Tongue (tissue), 2 donors: Measurements from ENCODE around the gene CLK4. TPM values are rescaled to one million over a fixed set of nuclear protein-coding genes. Genes with fewer than 3 reads are reported as not detected.

Experiments
- DNase-seq: peaks from one replicate; pipeline ENCODE4 v3.0.0-alpha.2; 2015
- total RNA-seq: library from RNA; depleted of rRNA; stranded (reverse); fragments of >200 nt; gene quantifications from one replicate; pipeline ENCODE4 v1.2.3, GENCODE V29; 2014

The CLK4 gene
- 45.3 TPM for total RNA-seq

GRCh38 chr5:178626484-178627258 lies at the start of gene CLK4:
CLK4 (minus strand) TSS chr5:178627050; CDS start chr5:178623416, 3,634 bp downstream.
- peak; percentile 98 for DNase-seq

GRCh38 chr5:178675922-178676321 lies 49.1 kb upstream of the CLK4 start:
- DNase-seq = peak; percentile 32

GRCh38 chr5:178674334-178674733 lies 47.5 kb upstream of the CLK4 start:
- no peak for DNase-seq

GRCh38 chr5:178673801-178674295 lies 47.0 kb upstream of the CLK4 start:
- DNase-seq = no peak

GRCh38 chr5:178672630-178673029 lies 45.8 kb upstream of the CLK4 start:
- no peak for DNase-seq

- DNase-seq = peak; percentile 68
These were observed 44.8 kb upstream of the CLK4 start for GRCh38 chr5:178671602-178672144.

GRCh38 chr5:178670351-178670885 lies 43.6 kb upstream of the CLK4 start:
- no peak for DNase-seq

- DNase-seq = no peak
These were observed 41.7 kb upstream of the CLK4 start for GRCh38 chr5:178668579-178668978.

- DNase-seq = no peak
These were observed 40.8 kb upstream of the CLK4 start for GRCh38 chr5:178667688-178668087.

GRCh38 chr5:178667101-178667500 lies 40.3 kb upstream of the CLK4 start:
- DNase-seq = no peak

GRCh38 chr5:178664141-178664540 lies 37.3 kb upstream of the CLK4 start:
- DNase-seq = no peak

GRCh38 chr5:178662541-178662860 lies 35.7 kb upstream of the CLK4 start:
- no peak for DNase-seq

- DNase-seq = no peak
These were observed 35.1 kb upstream of the CLK4 start for GRCh38 chr5:178661836-178662540.

- DNase-seq = no peak
These were observed 24.4 kb upstream of the CLK4 start for GRCh38 chr5:178651046-178651810.

GRCh38 chr5:178650214-178650613 lies 23.4 kb upstream of the CLK4 start:
- no peak for DNase-seq

- no peak for DNase-seq
These were observed 22.7 kb upstream of the CLK4 start for GRCh38 chr5:178649580-178649979.

- DNase-seq = no peak
These were observed 18.1 kb upstream of the CLK4 start for GRCh38 chr5:178644826-178645545.

GRCh38 chr5:178642351-178642909 lies 15.6 kb upstream of the CLK4 start:
- DNase-seq = no peak

- no peak for DNase-seq
These were observed 14.9 kb upstream of the CLK4 start for GRCh38 chr5:178641711-178642110.

GRCh38 chr5:178640331-178641045 lies 13.6 kb upstream of the CLK4 start:
- DNase-seq = no peak
